CD4-positive, alpha-beta T cell treated with Interleukin-17A for 4 hours (primary cell): Measurements from ENCODE around the gene RALGPS1.

Source experiments
- DNase-seq: peaks from one replicate; pipeline ENCODE4 v3.0.0-alpha.2; 2020; ENCODE audit warnings: mixed read lengths

Gene RALGPS1

GRCh38 chr9:126907058-126907457 is 7.5 kb upstream of the RALGPS1 start:
- no peak for DNase-seq

GRCh38 chr9:126915281-126915816 is 767 bp downstream of the RALGPS1 start:
- peak; percentile 76 for DNase-seq

GRCh38 chr9:126915846-126916543 is 1.4 kb downstream of the RALGPS1 start:
- DNase-seq, result no peak

- DNase-seq, result no peak
Observed at GRCh38 chr9:126916909-126917308, 2.3 kb downstream of the RALGPS1 start.

- no peak for DNase-seq
Observed at GRCh38 chr9:126919193-126919592, 4.6 kb downstream of the RALGPS1 start.

- DNase-seq, result no peak
Observed at GRCh38 chr9:126925876-126926275, 11.3 kb downstream of the RALGPS1 start.

GRCh38 chr9:126926364-126926763 is 11.8 kb downstream of the RALGPS1 start:
- DNase-seq, result no peak

GRCh38 chr9:126927419-126927818 is 12.8 kb downstream of the RALGPS1 start:
- no peak for DNase-seq

GRCh38 chr9:126932871-126933321 is 18.3 kb downstream of the RALGPS1 start:
- no peak for DNase-seq

- DNase-seq, result no peak
Observed at GRCh38 chr9:126933334-126933980, 18.9 kb downstream of the RALGPS1 start.

GRCh38 chr9:126934441-126934840 is 19.9 kb downstream of the RALGPS1 start:
- no peak for DNase-seq

GRCh38 chr9:126935630-126936029 is 21.0 kb downstream of the RALGPS1 start:
- no peak for DNase-seq

- no peak for DNase-seq
Observed at GRCh38 chr9:126937444-126937843, 22.9 kb downstream of the RALGPS1 start.

- DNase-seq, result no peak
Observed at GRCh38 chr9:126938327-126938726, 23.7 kb downstream of the RALGPS1 start.

- DNase-seq, result no peak
Observed at GRCh38 chr9:126939821-126940221, 25.2 kb downstream of the RALGPS1 start.

- no peak for DNase-seq
Observed at GRCh38 chr9:126942399-126942798, 27.8 kb downstream of the RALGPS1 start.

- DNase-seq, result no peak
Observed at GRCh38 chr9:126945682-126946081, 31.1 kb downstream of the RALGPS1 start.

- DNase-seq, result peak; percentile 29
Observed at GRCh38 chr9:126947529-126947928, 32.9 kb downstream of the RALGPS1 start.

- DNase-seq, result no peak
Observed at GRCh38 chr9:126952205-126952977, 37.8 kb downstream of the RALGPS1 start.

GRCh38 chr9:126953041-126953809 is 38.6 kb downstream of the RALGPS1 start:
- DNase-seq, result no peak

- no peak for DNase-seq
Observed at GRCh38 chr9:126955811-126956210, 41.2 kb downstream of the RALGPS1 start.

GRCh38 chr9:126956917-126957686 is 42.5 kb downstream of the RALGPS1 start:
- DNase-seq, result no peak
